K562 (cell line): ENCODE data around the gene B3GNT9. TPM values are rescaled to one million over a fixed set of nuclear protein-coding genes. Genes with fewer than 3 reads are reported as not detected.

Source experiments
- ATF1 ChIP-seq, 2 experiments: fragments of 450-650 bp in 1 of 2; IDR thresholded peaks; 2 replicates each; pipeline ENCODE4 v1.6.1; 2016; ENCODE audit warnings: missing compliant biosample characterization in 1 of 2, missing genetic modification characterization in 1 of 2
- CBX3 ChIP-seq, 2 experiments: IDR thresholded peaks; 1 replicate in 1 of 2; 2 replicates in 1 of 2; pipeline ENCODE4 v1.6.1; 2012; ENCODE audit warnings: inconsistent platforms in 2 of 2, low read length in 2 of 2, borderline replicate concordance in 1 of 2, control low read depth in 1 of 2
- EGR1 ChIP-seq: fragments of 450-650 bp; conservative IDR thresholded peaks from 2 replicates; pipeline ENCODE4 v1.6.1; 2017; ENCODE audit warnings: mild to moderate bottlenecking
- ETS2 ChIP-seq: IDR thresholded peaks from 2 replicates; pipeline ENCODE4 v1.6.1; 2016; ENCODE audit warnings: borderline replicate concordance, missing genetic modification characterization, mild to moderate bottlenecking, moderate library complexity, missing compliant biosample characterization; ENCODE audit not compliant: poor library complexity, severe bottlenecking
- EWSR1 ChIP-seq: fragments of 450-650 bp; IDR thresholded peaks from 2 replicates; pipeline ENCODE4 v1.6.1; 2018; ENCODE audit warnings: borderline replicate concordance, mild to moderate bottlenecking, low read depth, moderate library complexity; ENCODE audit not compliant: partially characterized antibody
- MAFF ChIP-seq: IDR thresholded peaks from 2 replicates; pipeline ENCODE4 v1.6.1; 2012; ENCODE audit warnings: low read length, improper control_type of control experiment
- PCBP1 ChIP-seq: fragments of 200-400 bp; formaldehyde crosslinking; IDR thresholded peaks from 2 replicates; pipeline ENCODE4 v1.6.1; 2018; ENCODE audit warnings: mild to moderate bottlenecking, low read depth, low read length; ENCODE audit not compliant: poor library complexity, severe bottlenecking
- PTRF ChIP-seq: fragments of 450-650 bp; IDR thresholded peaks from 2 replicates; pipeline ENCODE4 v1.6.1; 2016; ENCODE audit warnings: mild to moderate bottlenecking, missing genetic modification characterization, missing compliant biosample characterization
- RFX1 ChIP-seq: fragments of 450-650 bp; IDR thresholded peaks from 2 replicates; pipeline ENCODE4 v1.6.1; 2016; ENCODE audit warnings: mild to moderate bottlenecking, moderate library complexity
- ZNF354B ChIP-seq: fragments of 250-450 bp; sonication (Bioruptor Pico); IDR thresholded peaks from 2 replicates; pipeline ENCODE4 v1.4.0; 2020
- ZNF717 ChIP-seq: fragments of 250-450 bp; sonication (Bioruptor Pico); IDR thresholded peaks from 2 replicates; pipeline ENCODE4 v1.5.0; 2021
- polyA plus RNA-seq, 8 experiments: library from polyadenylated mRNA; depleted of rRNA in 4 of 8; stranded (reverse) in 5 of 8; unstranded in 3 of 8; fragments of >200 nt; fragmentation: Nextera tagmentation in 2 of 8; fragmentation: Illumina TruSeq in 1 of 8; extraction: Ambion mirVana in 2 of 8; extraction: Trizol in 1 of 8; gene quantifications; 2 replicates each; pipeline versions ENCODE4 v1.2.1 to v1.2.3, GENCODE V29; 2011 to 2014; ENCODE audit warnings: inconsistent platforms in 1 of 8, missing spikeins in 1 of 8
- total RNA-seq, 7 experiments: library from RNA; depleted of rRNA in 6 of 7; stranded (reverse); fragments of >200 nt in 6 of 7; fragmentation: Illumina TruSeq in 2 of 7; extraction: Trizol in 2 of 7; gene quantifications; 2 replicates each; pipeline versions ENCODE4 v1.2.1 to v1.2.3, GENCODE V29; 2011 to 2021; ENCODE audit warnings: low replicate concordance in 1 of 7
- TF ChIP-seq, protein P1 (sequence below): fragments of 250-450 bp; sonication (Bioruptor Pico); IDR thresholded peaks from 2 replicates; pipeline ENCODE4 v1.9.0; 2021; ENCODE audit warnings: mild to moderate bottlenecking, inconsistent platforms
- TF ChIP-seq, protein P2 (sequence below), 2 experiments: fragments of 450-650 bp; conservative IDR thresholded peaks; 2 replicates each; pipeline ENCODE4 v1.6.1; 2017; ENCODE audit warnings: mild to moderate bottlenecking in 2 of 2, moderate library complexity in 2 of 2
- TF ChIP-seq, protein P3 (sequence below): sonication (generic); IDR thresholded peaks from 2 replicates; pipeline ENCODE4 v1.6.1; 2016
- TF ChIP-seq, protein P4 (sequence below): fragments of 250-450 bp; sonication (Bioruptor Pico); IDR thresholded peaks from 2 replicates; pipeline ENCODE4 v1.5.0; 2020; ENCODE audit warnings: mild to moderate bottlenecking, borderline replicate concordance
- TF ChIP-seq, protein P5 (sequence below): fragments of 450-650 bp; formaldehyde crosslinking; IDR thresholded peaks from 2 replicates; pipeline ENCODE4 v1.4.0; 2020; ENCODE audit warnings: mild to moderate bottlenecking, mixed read lengths

The B3GNT9 gene
- total and polyA plus RNA-seq, 9 of the 15 experiments (the other 6 are each of a cell fraction or from before 2014, with no cell fraction given): 0.01 to 1.8 (median 1.1) TPM; not detected in 1

DNA sequence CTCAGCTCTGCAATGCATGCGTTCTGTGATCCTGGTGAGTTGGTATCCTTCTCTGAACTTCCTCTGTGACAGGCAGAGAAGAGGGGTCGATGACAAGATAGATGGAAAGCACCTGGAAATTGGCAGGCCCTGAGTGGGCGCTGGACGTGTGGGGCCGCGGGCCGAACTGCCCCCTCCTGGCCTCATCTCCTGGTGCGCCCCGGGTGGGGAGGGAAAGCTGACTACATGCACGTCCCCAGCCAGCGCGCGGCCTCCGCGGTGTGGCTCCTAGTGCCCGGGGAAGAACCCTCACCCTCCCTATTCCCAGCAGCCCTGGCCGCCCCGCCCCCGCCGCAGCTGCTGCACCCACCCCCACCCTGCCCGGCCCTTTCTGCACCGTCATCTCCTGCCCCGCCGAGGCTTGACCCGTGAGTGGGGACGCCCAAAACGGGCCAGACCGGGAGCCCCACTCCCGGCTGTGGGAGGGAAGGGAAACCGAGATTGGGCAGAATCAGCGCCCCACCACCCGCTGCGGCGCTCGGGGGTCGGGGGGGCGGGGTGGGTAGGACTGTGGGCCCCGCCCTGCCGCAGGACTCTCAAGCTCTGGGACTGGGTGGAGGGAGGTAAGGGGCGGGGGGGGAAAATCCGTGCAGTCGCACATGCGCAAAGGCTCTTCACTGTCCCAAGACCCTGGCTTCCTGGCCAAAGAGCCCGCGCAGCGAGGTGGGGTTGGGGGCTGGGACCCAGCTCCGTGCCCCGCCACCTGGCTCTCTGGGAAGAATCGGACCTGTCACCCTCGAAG is 19.6 kb upstream of the B3GNT9 start, which contains the start of gene NOL3 (continued):
- TF ChIP-seq, protein P1, sequence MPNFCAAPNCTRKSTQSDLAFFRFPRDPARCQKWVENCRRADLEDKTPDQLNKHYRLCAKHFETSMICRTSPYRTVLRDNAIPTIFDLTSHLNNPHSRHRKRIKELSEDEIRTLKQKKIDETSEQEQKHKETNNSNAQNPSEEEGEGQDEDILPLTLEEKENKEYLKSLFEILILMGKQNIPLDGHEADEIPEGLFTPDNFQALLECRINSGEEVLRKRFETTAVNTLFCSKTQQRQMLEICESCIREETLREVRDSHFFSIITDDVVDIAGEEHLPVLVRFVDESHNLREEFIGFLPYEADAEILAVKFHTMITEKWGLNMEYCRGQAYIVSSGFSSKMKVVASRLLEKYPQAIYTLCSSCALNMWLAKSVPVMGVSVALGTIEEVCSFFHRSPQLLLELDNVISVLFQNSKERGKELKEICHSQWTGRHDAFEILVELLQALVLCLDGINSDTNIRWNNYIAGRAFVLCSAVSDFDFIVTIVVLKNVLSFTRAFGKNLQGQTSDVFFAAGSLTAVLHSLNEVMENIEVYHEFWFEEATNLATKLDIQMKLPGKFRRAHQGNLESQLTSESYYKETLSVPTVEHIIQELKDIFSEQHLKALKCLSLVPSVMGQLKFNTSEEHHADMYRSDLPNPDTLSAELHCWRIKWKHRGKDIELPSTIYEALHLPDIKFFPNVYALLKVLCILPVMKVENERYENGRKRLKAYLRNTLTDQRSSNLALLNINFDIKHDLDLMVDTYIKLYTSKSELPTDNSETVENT (CRISPR knock-in tag): no peak
- TF ChIP-seq, protein P2, sequence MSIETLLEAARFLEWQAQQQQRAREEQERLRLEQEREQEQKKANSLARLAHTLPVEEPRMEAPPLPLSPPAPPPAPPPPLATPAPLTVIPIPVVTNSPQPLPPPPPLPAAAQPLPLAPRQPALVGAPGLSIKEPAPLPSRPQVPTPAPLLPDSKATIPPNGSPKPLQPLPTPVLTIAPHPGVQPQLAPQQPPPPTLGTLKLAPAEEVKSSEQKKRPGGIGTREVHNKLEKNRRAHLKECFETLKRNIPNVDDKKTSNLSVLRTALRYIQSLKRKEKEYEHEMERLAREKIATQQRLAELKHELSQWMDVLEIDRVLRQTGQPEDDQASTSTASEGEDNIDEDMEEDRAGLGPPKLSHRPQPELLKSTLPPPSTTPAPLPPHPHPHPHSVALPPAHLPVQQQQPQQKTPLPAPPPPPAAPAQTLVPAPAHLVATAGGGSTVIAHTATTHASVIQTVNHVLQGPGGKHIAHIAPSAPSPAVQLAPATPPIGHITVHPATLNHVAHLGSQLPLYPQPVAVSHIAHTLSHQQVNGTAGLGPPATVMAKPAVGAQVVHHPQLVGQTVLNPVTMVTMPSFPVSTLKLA (conservative IDR thresholded peaks at IDR 0.05): no peak
- TF ChIP-seq, protein P3, sequence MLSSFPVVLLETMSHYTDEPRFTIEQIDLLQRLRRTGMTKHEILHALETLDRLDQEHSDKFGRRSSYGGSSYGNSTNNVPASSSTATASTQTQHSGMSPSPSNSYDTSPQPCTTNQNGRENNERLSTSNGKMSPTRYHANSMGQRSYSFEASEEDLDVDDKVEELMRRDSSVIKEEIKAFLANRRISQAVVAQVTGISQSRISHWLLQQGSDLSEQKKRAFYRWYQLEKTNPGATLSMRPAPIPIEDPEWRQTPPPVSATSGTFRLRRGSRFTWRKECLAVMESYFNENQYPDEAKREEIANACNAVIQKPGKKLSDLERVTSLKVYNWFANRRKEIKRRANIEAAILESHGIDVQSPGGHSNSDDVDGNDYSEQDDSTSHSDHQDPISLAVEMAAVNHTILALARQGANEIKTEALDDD: no peak
- TF ChIP-seq RFX1: no peak
- TF ChIP-seq EGR1: peak; percentile 50
- TF ChIP-seq ZNF717 (CRISPR knock-in tag): no peak
- TF ChIP-seq, protein P4, sequence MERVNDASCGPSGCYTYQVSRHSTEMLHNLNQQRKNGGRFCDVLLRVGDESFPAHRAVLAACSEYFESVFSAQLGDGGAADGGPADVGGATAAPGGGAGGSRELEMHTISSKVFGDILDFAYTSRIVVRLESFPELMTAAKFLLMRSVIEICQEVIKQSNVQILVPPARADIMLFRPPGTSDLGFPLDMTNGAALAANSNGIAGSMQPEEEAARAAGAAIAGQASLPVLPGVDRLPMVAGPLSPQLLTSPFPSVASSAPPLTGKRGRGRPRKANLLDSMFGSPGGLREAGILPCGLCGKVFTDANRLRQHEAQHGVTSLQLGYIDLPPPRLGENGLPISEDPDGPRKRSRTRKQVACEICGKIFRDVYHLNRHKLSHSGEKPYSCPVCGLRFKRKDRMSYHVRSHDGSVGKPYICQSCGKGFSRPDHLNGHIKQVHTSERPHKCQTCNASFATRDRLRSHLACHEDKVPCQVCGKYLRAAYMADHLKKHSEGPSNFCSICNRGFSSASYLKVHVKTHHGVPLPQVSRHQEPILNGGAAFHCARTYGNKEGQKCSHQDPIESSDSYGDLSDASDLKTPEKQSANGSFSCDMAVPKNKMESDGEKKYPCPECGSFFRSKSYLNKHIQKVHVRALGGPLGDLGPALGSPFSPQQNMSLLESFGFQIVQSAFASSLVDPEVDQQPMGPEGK (CRISPR knock-in tag): no peak
- no peak for TF ChIP-seq ATF1 (CRISPR knock-in tag; IDR thresholded peaks at IDR 0.05)
- TF ChIP-seq ATF1 (tag; IDR thresholded peaks at IDR 0.05): no peak; the same call in 1 of the 2 replicates
- TF ChIP-seq EWSR1: no peak
- no peak for TF ChIP-seq ZNF354B
- no peak for TF ChIP-seq ETS2 (tag)
- no peak; the same call in 1 of the 2 replicates for TF ChIP-seq MAFF
- TF ChIP-seq, protein P5, sequence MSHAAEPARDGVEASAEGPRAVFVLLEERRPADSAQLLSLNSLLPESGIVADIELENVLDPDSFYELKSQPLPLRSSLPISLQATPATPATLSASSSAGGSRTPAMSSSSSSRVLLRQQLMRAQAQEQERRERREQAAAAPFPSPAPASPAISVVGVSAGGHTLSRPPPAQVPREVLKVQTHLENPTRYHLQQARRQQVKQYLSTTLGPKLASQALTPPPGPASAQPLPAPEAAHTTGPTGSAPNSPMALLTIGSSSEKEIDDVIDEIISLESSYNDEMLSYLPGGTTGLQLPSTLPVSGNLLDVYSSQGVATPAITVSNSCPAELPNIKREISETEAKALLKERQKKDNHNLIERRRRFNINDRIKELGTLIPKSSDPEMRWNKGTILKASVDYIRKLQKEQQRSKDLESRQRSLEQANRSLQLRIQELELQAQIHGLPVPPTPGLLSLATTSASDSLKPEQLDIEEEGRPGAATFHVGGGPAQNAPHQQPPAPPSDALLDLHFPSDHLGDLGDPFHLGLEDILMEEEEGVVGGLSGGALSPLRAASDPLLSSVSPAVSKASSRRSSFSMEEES (CRISPR knock-in tag): no peak
- no peak for TF ChIP-seq PCBP1
- no peak for TF ChIP-seq CBX3 (IDR thresholded peaks at IDR 0.05; ENCODE audit: borderline replicate concordance in 1 of 2, low read length in 2 of 2)
- TF ChIP-seq PTRF (tag): no peak
